Osteoblast (primary cell): ENCODE data around the gene SH3BP5. TPM values are rescaled to one million over a fixed set of nuclear protein-coding genes. Genes with fewer than 3 reads are reported as not detected.
A peak's percentile ranks its signal among the peaks of the same experiment; 100 is the strongest.

Experiments used
- DNase-seq: peaks from one replicate; pipeline ENCODE4 v3.0.0; 2011; ENCODE audit warnings: low spot score, mixed read lengths; ENCODE audit not compliant: insufficient read length; ENCODE audit errors: missing footprints
- H2AFZ ChIP-seq: 2 replicates; pipeline ENCODE4 v1.6.0; 2011; ENCODE audit warnings: mild to moderate bottlenecking, low read length
- H3K27ac ChIP-seq: 2 replicates; pipeline ENCODE4 v1.5.1; 2011; ENCODE audit warnings: mild to moderate bottlenecking, low read depth, low read length, moderate library complexity
- H3K27me3 ChIP-seq: 2 replicates; pipeline ENCODE4 v1.6.0; 2012; ENCODE audit warnings: mild to moderate bottlenecking, control low read depth, inconsistent platforms, low read length, moderate library complexity; ENCODE audit not compliant: insufficient read depth
- H3K36me3 ChIP-seq: 2 replicates; pipeline ENCODE4 v1.5.1; 2011; ENCODE audit warnings: mild to moderate bottlenecking, low read length, control low read depth, moderate library complexity; ENCODE audit not compliant: insufficient read depth
- H3K4me1 ChIP-seq: 2 replicates; pipeline ENCODE4 v1.5.1; 2011; ENCODE audit warnings: mild to moderate bottlenecking, low read length, control low read depth, moderate library complexity; ENCODE audit not compliant: insufficient read depth
- H3K4me2 ChIP-seq: 2 replicates; pipeline ENCODE4 v1.6.0; 2011; ENCODE audit warnings: mild to moderate bottlenecking, low read length; ENCODE audit not compliant: insufficient read depth
- H3K4me3 ChIP-seq: fragments of 200-600 bp; sonication (generic); 3 replicates; pipeline ENCODE4 v1.5.1; 2012; ENCODE audit warnings: mild to moderate bottlenecking, low read length, inconsistent platforms; ENCODE audit not compliant: insufficient read depth
- H3K79me2 ChIP-seq: 2 replicates; pipeline ENCODE4 v1.6.0; 2012; ENCODE audit warnings: mild to moderate bottlenecking, low read length, control low read depth, inconsistent platforms; ENCODE audit not compliant: insufficient read depth
- H3K9me3 ChIP-seq: 2 replicates; pipeline ENCODE4 v1.5.1; 2011; ENCODE audit warnings: low read depth, low read length, control low read depth
- H4K20me1 ChIP-seq: 2 replicates; pipeline ENCODE4 v1.6.0; 2012; ENCODE audit warnings: mild to moderate bottlenecking, low read length, control low read depth; ENCODE audit not compliant: insufficient read depth
- total RNA-seq: library from RNA; depleted of rRNA; stranded (reverse); fragments of >200 nt; gene quantifications from 2 replicates; pipeline ENCODE4 v1.2.3, GENCODE V29; 2012
- TF ChIP-seq, protein P1 (sequence below): IDR thresholded peaks from 2 replicates; pipeline ENCODE4 v1.5.1; 2011; ENCODE audit warnings: mild to moderate bottlenecking, low read depth, low read length, moderate library complexity; ENCODE audit errors: extremely low read depth

SH3BP5 gene
- total RNA-seq, 1 donor, result 67.3 TPM

GRCh38 chr3:15336057-15336456 is 3.7 kb upstream of the SH3BP5 start:
- Histone ChIP-seq H3K9me3 (no peaks in the 10 kb centered on the region), H3K27me3 (no peaks in the 10 kb centered on the region), H2AFZ (peak overlapping the region; percentile 20), H3K4me1 (peaks cover 6% of the 10 kb centered on the region), H3K27ac (no peak overlapping the region), H3K4me2 (no peak overlapping the region), H4K20me1 (peaks cover 3% of the 10 kb centered on the region), H3K36me3 (no peaks in the 10 kb centered on the region), H3K79me2 (peaks cover 15% of the 10 kb centered on the region), H3K4me3 (no peak overlapping the region)
- TF ChIP-seq, protein P1, sequence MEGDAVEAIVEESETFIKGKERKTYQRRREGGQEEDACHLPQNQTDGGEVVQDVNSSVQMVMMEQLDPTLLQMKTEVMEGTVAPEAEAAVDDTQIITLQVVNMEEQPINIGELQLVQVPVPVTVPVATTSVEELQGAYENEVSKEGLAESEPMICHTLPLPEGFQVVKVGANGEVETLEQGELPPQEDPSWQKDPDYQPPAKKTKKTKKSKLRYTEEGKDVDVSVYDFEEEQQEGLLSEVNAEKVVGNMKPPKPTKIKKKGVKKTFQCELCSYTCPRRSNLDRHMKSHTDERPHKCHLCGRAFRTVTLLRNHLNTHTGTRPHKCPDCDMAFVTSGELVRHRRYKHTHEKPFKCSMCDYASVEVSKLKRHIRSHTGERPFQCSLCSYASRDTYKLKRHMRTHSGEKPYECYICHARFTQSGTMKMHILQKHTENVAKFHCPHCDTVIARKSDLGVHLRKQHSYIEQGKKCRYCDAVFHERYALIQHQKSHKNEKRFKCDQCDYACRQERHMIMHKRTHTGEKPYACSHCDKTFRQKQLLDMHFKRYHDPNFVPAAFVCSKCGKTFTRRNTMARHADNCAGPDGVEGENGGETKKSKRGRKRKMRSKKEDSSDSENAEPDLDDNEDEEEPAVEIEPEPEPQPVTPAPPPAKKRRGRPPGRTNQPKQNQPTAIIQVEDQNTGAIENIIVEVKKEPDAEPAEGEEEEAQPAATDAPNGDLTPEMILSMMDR, result no peak
- DNase-seq, result no peak

DNA sequence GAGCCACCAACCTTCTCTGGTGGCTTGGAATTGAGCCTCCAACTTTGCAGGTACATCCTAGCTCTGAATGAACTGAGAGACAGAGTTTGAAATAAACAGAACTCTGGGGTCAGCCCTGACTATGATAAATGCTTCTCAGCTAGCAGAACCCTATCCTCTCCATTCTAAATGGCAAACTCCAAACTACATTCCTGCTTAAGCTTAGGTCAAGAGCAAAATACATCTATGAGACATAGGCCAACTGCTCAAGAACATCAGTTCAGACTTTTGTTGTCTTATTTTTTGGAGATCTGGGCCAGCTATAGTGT is 1.5 kb upstream of the SH3BP5 start:
- TF ChIP-seq, protein P1, result no peak
- peaks cover 35% of the 10 kb centered on the region for H3K79me2 ChIP-seq
- H3K4me1 ChIP-seq, result peaks cover 22% of the 10 kb centered on the region

DNA sequence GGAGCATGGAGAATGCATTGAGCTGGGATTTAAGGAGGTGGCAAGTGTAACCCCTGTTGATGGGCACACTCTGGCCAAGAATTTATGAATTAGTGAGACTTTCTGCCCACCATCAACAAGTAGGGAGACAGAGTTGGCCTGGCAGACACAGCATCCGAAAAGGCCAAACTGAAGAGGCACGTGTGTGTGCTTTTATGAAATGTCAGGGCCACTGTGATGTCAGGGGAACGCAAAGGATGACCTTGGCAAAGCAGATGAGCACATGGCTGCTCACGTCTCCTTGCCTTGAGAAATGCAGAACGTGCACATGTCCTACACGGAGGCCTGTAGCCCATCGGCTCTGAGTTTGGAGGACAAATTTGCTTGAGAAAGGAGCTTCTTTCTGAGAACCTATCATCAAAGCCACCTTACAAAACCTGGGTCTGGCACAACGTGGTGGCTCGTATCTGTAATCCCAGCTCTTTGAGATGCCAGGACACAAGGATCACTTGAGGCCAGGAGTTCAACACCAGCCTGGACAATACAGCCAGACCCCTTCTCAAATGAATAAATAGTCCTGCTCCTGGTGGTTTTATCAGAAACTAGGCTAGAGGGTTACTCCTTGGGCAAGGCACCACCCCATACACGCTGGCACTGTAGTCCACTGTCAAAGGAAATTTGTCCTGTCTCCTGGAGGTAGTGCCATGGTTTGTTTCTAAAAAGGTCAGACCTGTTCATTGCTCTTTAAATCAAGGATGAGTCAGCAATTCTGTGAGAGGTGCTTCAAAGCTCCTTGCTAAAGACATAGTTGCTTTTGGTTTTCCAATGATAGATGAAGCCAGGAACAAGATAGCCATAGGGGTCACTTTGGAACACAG is 941 bp upstream of the SH3BP5 start:
- Histone ChIP-seq H3K4me3 (peak overlapping the region; percentile 91), H4K20me1 (peaks cover 7% of the 10 kb centered on the region), H2AFZ (peak overlapping the region; percentile 99), H3K36me3 (peaks cover 13% of the 10 kb centered on the region), H3K9me3 (no peaks in the 10 kb centered on the region), H3K27ac (no peak overlapping the region), H3K4me2 (peak overlapping the region; percentile 91), H3K27me3 (no peaks in the 10 kb centered on the region), H3K79me2 (peaks cover 39% of the 10 kb centered on the region), H3K4me1 (peaks cover 26% of the 10 kb centered on the region)
- DNase-seq, result no peak
- TF ChIP-seq, protein P1, result no peak

More for the DNA sequence above, 1.5 kb upstream of the SH3BP5 start:
- H3K27me3 ChIP-seq, result no peaks in the 10 kb centered on the region
- no peak overlapping the region for H3K4me2 ChIP-seq
- no peak overlapping the region for H2AFZ ChIP-seq
- no peaks in the 10 kb centered on the region for H3K9me3 ChIP-seq
- H3K36me3 ChIP-seq, result peaks cover 8% of the 10 kb centered on the region
- no peak overlapping the region for H3K4me3 ChIP-seq
- H4K20me1 ChIP-seq, result peaks cover 6% of the 10 kb centered on the region
- H3K27ac ChIP-seq, result no peak overlapping the region
- DNase-seq, result no peak

GRCh38 chr3:15331606-15332404 is 581 bp downstream of the SH3BP5 start:
- H4K20me1 ChIP-seq, result peaks cover 10% of the 10 kb centered on the region
- peaks cover 36% of the 10 kb centered on the region for H3K4me1 ChIP-seq
- peaks cover 51% of the 10 kb centered on the region for H3K79me2 ChIP-seq
- peak overlapping the region; percentile 77 for H3K27ac ChIP-seq
- H2AFZ ChIP-seq, result peak overlapping the region; percentile 63
- H3K9me3 ChIP-seq, result no peaks in the 10 kb centered on the region
- DNase-seq, result peak; percentile 87
- TF ChIP-seq, protein P1, result no peak
- H3K36me3 ChIP-seq, result peaks cover 15% of the 10 kb centered on the region
- peak overlapping the region; percentile 91 for H3K4me3 ChIP-seq
- H3K27me3 ChIP-seq, result no peaks in the 10 kb centered on the region
- peak overlapping the region; percentile 91 for H3K4me2 ChIP-seq
